ENCODE measurements around the gene IRAK2.
"Not testable (repeated sequence)": the region's sequence is repeated elsewhere in the genome, so short reads cannot be mapped to it uniquely, and the experiment has no call there.

IRAK2 gene

GRCh38 chr3:10164546-10165393 is at the start of gene IRAK2:
Gene IRAK2, plus strand, starts transcription at chr3:10164919. Its CDS starts 36 bp downstream, at chr3:10164955.
- peak; percentile 51 for DNase-seq (ENCODE audit: low read depth)

GRCh38 chr3:10115326-10116137 is 49.2 kb upstream of the IRAK2 start, which contains the start of gene BRK1:
Gene BRK1, plus strand, starts transcription at chr3:10115675. Its CDS starts 27 bp downstream, at chr3:10115702.
- DNase-seq (ENCODE audit: low read depth), result peak; percentile 86

GRCh38 chr3:10116138-10116460 is 48.6 kb upstream of the IRAK2 start:
- no peak for DNase-seq (ENCODE audit: low read depth)

- DNase-seq (ENCODE audit: low read depth), result no peak
Measured at GRCh38 chr3:10116928-10117327, 47.8 kb upstream of the IRAK2 start.

- no peak for DNase-seq (ENCODE audit: low read depth)
Measured at GRCh38 chr3:10119376-10119775, 45.3 kb upstream of the IRAK2 start.

GRCh38 chr3:10121064-10121463 is 43.7 kb upstream of the IRAK2 start:
- DNase-seq (ENCODE audit: low read depth), result no peak

- no peak for DNase-seq (ENCODE audit: low read depth)
Measured at GRCh38 chr3:10122724-10123123, 42.0 kb upstream of the IRAK2 start.

- DNase-seq (ENCODE audit: low read depth), result not testable (repeated sequence)
Measured at GRCh38 chr3:10135872-10136271, 28.8 kb upstream of the IRAK2 start.

GRCh38 chr3:10136426-10137005 is 28.2 kb upstream of the IRAK2 start:
- DNase-seq (ENCODE audit: low read depth), result no peak

- DNase-seq (ENCODE audit: low read depth), result no peak
Measured at GRCh38 chr3:10137178-10137577, 27.5 kb upstream of the IRAK2 start.

GRCh38 chr3:10140996-10141546 is 23.6 kb upstream of the IRAK2 start:
- no peak for DNase-seq (ENCODE audit: low read depth)

GRCh38 chr3:10142707-10143560 is 21.8 kb upstream of the IRAK2 start:
- DNase-seq (ENCODE audit: low read depth), result no peak

- no peak for DNase-seq (ENCODE audit: low read depth)
Measured at GRCh38 chr3:10145685-10146084, 19.0 kb upstream of the IRAK2 start.

GRCh38 chr3:10149226-10149625 is 15.5 kb upstream of the IRAK2 start:
- no peak for DNase-seq (ENCODE audit: low read depth)

GRCh38 chr3:10150987-10151386 is 13.7 kb upstream of the IRAK2 start:
- no peak for DNase-seq (ENCODE audit: low read depth)

GRCh38 chr3:10154335-10155122 is 10.2 kb upstream of the IRAK2 start:
- no peak for DNase-seq (ENCODE audit: low read depth)

- DNase-seq (ENCODE audit: low read depth), result no peak
Measured at GRCh38 chr3:10155123-10155472, 9.6 kb upstream of the IRAK2 start.

- DNase-seq (ENCODE audit: low read depth), result no peak
Measured at GRCh38 chr3:10155658-10156057, 9.1 kb upstream of the IRAK2 start.

- no peak for DNase-seq (ENCODE audit: low read depth)
Measured at GRCh38 chr3:10157031-10157430, 7.7 kb upstream of the IRAK2 start.

GRCh38 chr3:10158555-10158954 is 6.2 kb upstream of the IRAK2 start:
- not testable (repeated sequence) for DNase-seq (ENCODE audit: low read depth)

GRCh38 chr3:10160346-10160745 is 4.4 kb upstream of the IRAK2 start:
- no peak for DNase-seq (ENCODE audit: low read depth)

Data from stimulated activated CD8-positive, alpha-beta memory T cell treated with anti-CD3 and anti-CD28 coated beads, Interleukin-4, amount 100 ng/mL, for 24 hours (primary cell).